Keratinocyte (primary cell): ENCODE data around the gene TEX53. TPM values are rescaled to one million over a fixed set of nuclear protein-coding genes. Genes with fewer than 3 reads are reported as not detected.

Source experiments
- DNase-seq: peaks from one replicate; pipeline ENCODE4 v3.0.0-alpha.2; 2011; ENCODE audit warnings: low read depth, missing footprints, low spot score
- FAIRE-seq: peaks from 2 replicates; lab custom pipeline; 2011; peaks lifted over from hg19 to GRCh38; lab: Jason Lieb, UNC
- H2AFZ ChIP-seq: 2 replicates; pipeline ENCODE4 v1.6.0; 2012; ENCODE audit warnings: low read length, control low read depth, inconsistent platforms; ENCODE audit not compliant: control insufficient read depth
- H3K27ac ChIP-seq: 2 replicates; pipeline ENCODE4 v1.5.1; 2011; ENCODE audit warnings: low read length; ENCODE audit not compliant: control insufficient read depth, insufficient read depth
- H3K27me3 ChIP-seq: 3 replicates; pipeline ENCODE4 v1.6.0; 2011; ENCODE audit warnings: low read length; ENCODE audit not compliant: control insufficient read depth, insufficient read depth; ENCODE audit errors: extremely low read depth
- H3K36me3 ChIP-seq, 2 experiments: 2 replicates in 1 of 2; 3 replicates in 1 of 2; pipeline ENCODE4 v1.5.1; 2011; ENCODE audit warnings: low read length in 2 of 2, mild to moderate bottlenecking in 1 of 2; ENCODE audit not compliant: control insufficient read depth in 2 of 2, insufficient read depth in 2 of 2; ENCODE audit errors: extremely low read depth in 1 of 2
- H3K4me1 ChIP-seq: 3 replicates; pipeline ENCODE4 v1.5.1; 2011; ENCODE audit warnings: low read length; ENCODE audit not compliant: control insufficient read depth, insufficient read depth; ENCODE audit errors: extremely low read depth
- H3K4me2 ChIP-seq: 3 replicates; pipeline ENCODE4 v1.6.0; 2011; ENCODE audit warnings: low read depth, low read length; ENCODE audit not compliant: control insufficient read depth, insufficient read depth; ENCODE audit errors: extremely low read depth
- H3K4me3 ChIP-seq, 3 experiments: fragments of 200-600 bp in 1 of 3; sonication (generic) in 1 of 3; 2 replicates in 2 of 3; 3 replicates in 1 of 3; pipeline ENCODE4 v1.5.1; 2011 to 2016; ENCODE audit warnings: low read length in 3 of 3, mild to moderate bottlenecking in 3 of 3, control low read depth in 2 of 3, inconsistent platforms in 1 of 3, low read depth in 1 of 3, mixed read lengths in 1 of 3, mixed run types in 1 of 3, moderate library complexity in 1 of 3; ENCODE audit not compliant: control insufficient read depth in 2 of 3, insufficient read depth in 2 of 3; ENCODE audit errors: extremely low read depth in 1 of 3
- H3K79me2 ChIP-seq: 2 replicates; pipeline ENCODE4 v1.6.0; 2012; ENCODE audit warnings: low read length; ENCODE audit not compliant: control insufficient read depth, insufficient read depth
- H3K9ac ChIP-seq: 3 replicates; pipeline ENCODE4 v1.6.0; 2011; ENCODE audit warnings: low read length; ENCODE audit not compliant: control insufficient read depth, insufficient read depth; ENCODE audit errors: extremely low read depth
- H3K9me1 ChIP-seq: 3 replicates; pipeline ENCODE4 v1.6.0; 2011; ENCODE audit warnings: low read length; ENCODE audit not compliant: control insufficient read depth, insufficient read depth; ENCODE audit errors: extremely low read depth
- H3K9me3 ChIP-seq: 2 replicates; pipeline ENCODE4 v1.5.1; 2012; ENCODE audit warnings: low read depth, low read length; ENCODE audit not compliant: control insufficient read depth
- H4K20me1 ChIP-seq: 3 replicates; pipeline ENCODE4 v1.6.0; 2011; ENCODE audit warnings: low read length; ENCODE audit not compliant: control insufficient read depth, insufficient read depth; ENCODE audit errors: extremely low read depth
- EZH2 ChIP-seq: IDR thresholded peaks from one replicate; pipeline ENCODE4 v1.6.1; 2012; ENCODE audit warnings: inconsistent platforms, mild to moderate bottlenecking, low read length, moderate library complexity
- dilution Hi-C: fragments of 300-500 bp; cut with MboI; formaldehyde crosslinking; loops from one replicate; pipeline ENCODE4 v1.7.0; 2020; ENCODE audit warnings: low sequenced_read_pairs; ENCODE audit not compliant: extremely low pct_ligation_motif_present
- polyA plus RNA-seq, 5 experiments: library from polyadenylated mRNA; depleted of rRNA in 3 of 5; stranded (reverse) in 3 of 5; stranded (forward) in 1 of 5; unstranded in 1 of 5; fragments of >200 nt; gene quantifications; 1 replicate in 1 of 5; 2 replicates in 3 of 5; 3 replicates in 1 of 5; pipeline versions ENCODE4 v1.2.1 to v1.2.3, GENCODE V29; 2011 to 2012; ENCODE audit warnings: missing spikeins in 2 of 5, low read depth in 1 of 5, low replicate concordance in 1 of 5
- TF ChIP-seq, protein P1 (sequence below), 3 experiments: IDR thresholded peaks in 1 of 3; conservative IDR thresholded peaks in 1 of 3; optimal IDR thresholded peaks in 1 of 3; 2 replicates in 2 of 3; 3 replicates in 1 of 3; pipeline versions ENCODE3 to v1.5.1; 2011; ENCODE audit warnings: low read length in 3 of 3, mild to moderate bottlenecking in 3 of 3, moderate library complexity in 2 of 3, control low read depth in 1 of 3, inconsistent platforms in 1 of 3; ENCODE audit not compliant: insufficient read depth in 2 of 3; ENCODE audit errors: extremely low read depth in 1 of 3

TEX53 gene
- polyA plus RNA-seq, 1 donor (not counting 4 experiments of a cell fraction or from before 2014, with no cell fraction given) = not detected

DNA sequence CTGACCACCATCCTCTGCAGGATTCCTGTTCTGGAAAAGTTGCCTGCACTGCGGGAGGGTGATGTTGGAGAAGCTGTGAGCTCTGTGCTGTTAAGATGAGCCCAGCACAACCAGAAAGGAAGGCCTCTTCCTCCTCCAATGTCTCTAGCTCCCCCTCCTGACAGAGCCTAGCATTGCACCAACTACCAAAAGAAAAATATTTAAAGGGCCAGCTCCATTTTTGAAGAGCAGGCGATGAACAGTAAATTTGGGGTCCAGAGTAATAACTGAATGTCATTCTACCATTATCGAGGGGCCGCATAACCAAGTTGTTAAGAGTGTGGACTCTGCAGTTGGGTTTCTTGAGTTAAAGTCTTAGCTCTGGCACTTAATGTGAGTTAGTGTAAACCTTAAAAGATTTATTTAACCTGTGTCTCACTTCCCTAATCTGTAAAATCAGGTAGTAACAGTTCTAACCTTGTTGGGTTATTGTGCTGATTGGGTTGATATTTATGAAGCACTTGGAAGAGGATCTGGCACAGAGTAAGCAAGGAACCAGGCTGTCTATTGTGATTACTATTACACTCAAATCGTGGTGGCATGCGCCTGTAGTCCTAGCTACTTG, 3.9 kb downstream of the TEX53 start:
- Histone ChIP-seq H3K27me3 (no peaks in the 10 kb centered on the region), H3K27ac (no peak overlapping the region), H2AFZ (no peak overlapping the region), H3K9ac (no peak overlapping the region), H3K4me2 (no peak overlapping the region), H3K4me3 (no peak overlapping the region), H3K36me3 (no peaks in the 10 kb centered on the region), H3K4me1 (peaks cover 5% of the 10 kb centered on the region), H4K20me1 (no peaks in the 10 kb centered on the region), H3K9me3 (no peaks in the 10 kb centered on the region), H3K9me1 (no peaks in the 10 kb centered on the region), H3K79me2 (no peaks in the 10 kb centered on the region)
- FAIRE-seq (peak; percentile 60), DNase-seq (no peak)
- TF ChIP-seq, protein P1, sequence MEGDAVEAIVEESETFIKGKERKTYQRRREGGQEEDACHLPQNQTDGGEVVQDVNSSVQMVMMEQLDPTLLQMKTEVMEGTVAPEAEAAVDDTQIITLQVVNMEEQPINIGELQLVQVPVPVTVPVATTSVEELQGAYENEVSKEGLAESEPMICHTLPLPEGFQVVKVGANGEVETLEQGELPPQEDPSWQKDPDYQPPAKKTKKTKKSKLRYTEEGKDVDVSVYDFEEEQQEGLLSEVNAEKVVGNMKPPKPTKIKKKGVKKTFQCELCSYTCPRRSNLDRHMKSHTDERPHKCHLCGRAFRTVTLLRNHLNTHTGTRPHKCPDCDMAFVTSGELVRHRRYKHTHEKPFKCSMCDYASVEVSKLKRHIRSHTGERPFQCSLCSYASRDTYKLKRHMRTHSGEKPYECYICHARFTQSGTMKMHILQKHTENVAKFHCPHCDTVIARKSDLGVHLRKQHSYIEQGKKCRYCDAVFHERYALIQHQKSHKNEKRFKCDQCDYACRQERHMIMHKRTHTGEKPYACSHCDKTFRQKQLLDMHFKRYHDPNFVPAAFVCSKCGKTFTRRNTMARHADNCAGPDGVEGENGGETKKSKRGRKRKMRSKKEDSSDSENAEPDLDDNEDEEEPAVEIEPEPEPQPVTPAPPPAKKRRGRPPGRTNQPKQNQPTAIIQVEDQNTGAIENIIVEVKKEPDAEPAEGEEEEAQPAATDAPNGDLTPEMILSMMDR (optimal IDR thresholded peaks at IDR 0.05 in 1 of 3, IDR thresholded peaks at IDR 0.05 in 1 of 3, conservative IDR thresholded peaks at IDR 0.05 in 1 of 3; ENCODE audit: extremely low read depth in 1 of 3, insufficient read depth in 2 of 3, low read length in 3 of 3) = peak; percentile 82 to 96 (median 87)
- no peak for TF ChIP-seq EZH2
- dilution Hi-C loops = no loop called here

DNA sequence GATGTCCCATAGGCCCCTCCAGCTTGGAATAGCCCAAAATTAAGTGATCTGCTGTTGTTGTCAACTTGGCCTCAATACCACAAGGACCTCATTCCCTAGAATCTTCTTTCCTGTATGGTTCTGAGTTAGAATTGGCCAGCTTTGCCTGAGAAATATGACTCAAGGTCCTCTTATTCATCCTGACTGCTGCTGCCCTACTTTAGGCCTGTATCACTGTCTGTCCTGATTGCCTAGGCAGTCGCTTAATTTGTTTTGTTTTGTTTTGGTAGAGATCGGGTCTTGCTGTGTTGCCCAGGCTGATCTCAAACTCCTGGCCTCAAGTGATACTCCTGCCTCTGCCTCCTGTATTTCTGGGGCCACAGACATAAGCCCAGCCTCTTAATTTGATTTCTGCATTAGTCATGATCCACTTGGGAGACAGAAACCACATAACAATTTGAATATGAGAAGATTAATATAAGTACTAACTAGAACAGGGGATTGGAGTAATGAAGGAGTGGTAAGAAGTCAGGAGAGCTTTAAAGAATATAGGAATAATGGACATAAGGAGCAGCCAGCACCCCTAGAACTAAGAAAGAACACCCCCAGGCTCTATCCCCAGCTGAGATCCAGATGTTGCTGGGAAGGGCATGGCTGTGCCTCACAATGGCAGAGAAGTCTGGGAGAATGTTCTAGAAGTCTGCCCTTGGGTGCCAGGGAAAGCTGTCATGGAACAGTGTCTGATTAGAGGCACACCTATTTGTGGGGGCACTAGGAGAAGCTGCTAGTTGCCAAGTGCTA, 4.6 kb downstream of the TEX53 start:
- FAIRE-seq (no peak), DNase-seq (no peak)
- Histone ChIP-seq H3K27me3 (no peaks in the 10 kb centered on the region), H3K4me3 (no peak overlapping the region), H2AFZ (no peak overlapping the region), H3K4me1 (peaks cover 5% of the 10 kb centered on the region), H3K36me3 (no peaks in the 10 kb centered on the region), H3K79me2 (no peaks in the 10 kb centered on the region), H3K9me1 (no peaks in the 10 kb centered on the region), H4K20me1 (no peaks in the 10 kb centered on the region), H3K4me2 (no peak overlapping the region), H3K9me3 (no peaks in the 10 kb centered on the region), H3K9ac (no peak overlapping the region), H3K27ac (no peak overlapping the region)
- dilution Hi-C loops = no loop called here
- no peak for TF ChIP-seq EZH2
- TF ChIP-seq, protein P1 (optimal IDR thresholded peaks at IDR 0.05 in 1 of 3, IDR thresholded peaks at IDR 0.05 in 1 of 3, conservative IDR thresholded peaks at IDR 0.05 in 1 of 3; ENCODE audit: extremely low read depth in 1 of 3, insufficient read depth in 2 of 3, low read length in 3 of 3) = no peak
